ENCODE results near the gene DCUN1D1. TPM values are rescaled to one million over a fixed set of nuclear protein-coding genes. Genes with fewer than 3 reads are reported as not detected.

Gene DCUN1D1
- total RNA-seq, result 10 to 100 TPM; 31.1 to 41.1 (median 34.0) TPM

GRCh38 chr3:182980204-182981037 is at the start of gene DCUN1D1:
DCUN1D1 (minus strand) TSS chr3:182980538; CDS start chr3:182980489, 49 bp downstream.
- 0% methylated on average over 11 of the region's 106 CpGs for WGBS
- Histone ChIP-seq H3K27ac (replicated peaks in 1 of 4) (peak within 1 kb of the TSS; percentile 87 to 94 (median 91)), H3K9me3 (no peaks in the 10 kb centered on the region), H3K27me3 (no peaks in the 10 kb centered on the region), H3K36me3 (no peaks in the 10 kb centered on the region), H3K4me1 (peaks cover 17 to 30% (median 26%) of the 10 kb centered on the region in 4 donors), H3K4me3 (peak within 1 kb of the TSS; percentile 78 to 99 (median 96))
- DNase-seq (ENCODE audit: extremely low spot score), result no peak
- TF ChIP-seq POLR2AphosphoS5 (IDR thresholded peaks at IDR 0.05) (peak; percentile 70 to 74), CTCF (IDR thresholded peaks at IDR 0.05) (no peak), EP300 (IDR thresholded peaks at IDR 0.05) (no peak)
- intact Hi-C loops (cut with DNase I), result no loop called here

- WGBS, result 95% methylated on average over 3 of the region's 3 CpGs
- peaks cover 0 to 8% (median 1%) of the 10 kb centered on the region in 4 donors for H3K9me3 ChIP-seq
- H3K4me1 ChIP-seq, result no peaks in the 10 kb centered on the region
- H3K27ac ChIP-seq (replicated peaks in 1 of 4), result no peak overlapping the region
- peaks cover 36 to 96% (median 63%) of the 10 kb centered on the region in 4 donors for H3K36me3 ChIP-seq
- H3K27me3 ChIP-seq, result no peaks in the 10 kb centered on the region
- DNase-seq (ENCODE audit: extremely low spot score), result no peak
- H3K4me3 ChIP-seq, result no peak overlapping the region
- intact Hi-C loops (cut with DNase I), result no loop called here
- TF ChIP-seq EP300 (IDR thresholded peaks at IDR 0.05) (no peak), POLR2AphosphoS5 (IDR thresholded peaks at IDR 0.05) (no peak), CTCF (IDR thresholded peaks at IDR 0.05) (no peak), POLR2A (IDR thresholded peaks at IDR 0.05; ENCODE audit: low read depth) (no peak)
Observed at GRCh38 chr3:183028416-183028815, 48.1 kb upstream of the DCUN1D1 start.

- Histone ChIP-seq H3K27me3 (no peaks in the 10 kb centered on the region), H3K4me3 (no peak overlapping the region), H3K9me3 (peaks cover 0 to 8% (median 1%) of the 10 kb centered on the region in 4 donors), H3K4me1 (no peaks in the 10 kb centered on the region), H3K36me3 (peaks cover 30 to 96% (median 53%) of the 10 kb centered on the region in 4 donors), H3K27ac (replicated peaks in 1 of 4) (no peak overlapping the region)
- intact Hi-C loops (cut with DNase I), result no loop called here
- DNase-seq (ENCODE audit: extremely low spot score), result no peak
- no peak for TF ChIP-seq POLR2A (IDR thresholded peaks at IDR 0.05; ENCODE audit: low read depth)
- no peak for TF ChIP-seq EP300 (IDR thresholded peaks at IDR 0.05)
- TF ChIP-seq POLR2AphosphoS5 (IDR thresholded peaks at IDR 0.05), result no peak
- no peak for TF ChIP-seq CTCF (IDR thresholded peaks at IDR 0.05)
- WGBS, result 100% methylated on average over 1 of the region's 1 CpG
Observed at GRCh38 chr3:183027276-183027675, 46.9 kb upstream of the DCUN1D1 start.

- H3K36me3 ChIP-seq, result peaks cover 33 to 94% (median 57%) of the 10 kb centered on the region in 4 donors
Observed at GRCh38 chr3:183022936-183023516, 42.7 kb upstream of the DCUN1D1 start.

More at GRCh38 chr3:183022936-183023516, 42.7 kb upstream of the DCUN1D1 start:
- H3K27ac ChIP-seq (replicated peaks in 1 of 4), result no peak overlapping the region
- DNase-seq (ENCODE audit: extremely low spot score), result no peak
- H3K9me3 ChIP-seq, result peaks cover 0 to 2% (median 0%) of the 10 kb centered on the region in 4 donors
- intact Hi-C loops (cut with DNase I), result no loop called here
- no peaks in the 10 kb centered on the region for H3K4me1 ChIP-seq
- H3K4me3 ChIP-seq, result no peak overlapping the region
- no peak for TF ChIP-seq EP300 (IDR thresholded peaks at IDR 0.05)
- no peak for TF ChIP-seq POLR2A (IDR thresholded peaks at IDR 0.05; ENCODE audit: low read depth)
- 89% methylated on average over 3 of the region's 3 CpGs for WGBS
- no peaks in the 10 kb centered on the region for H3K27me3 ChIP-seq

Measured in esophagus muscularis mucosa (tissue), 4 donors.